Keratinocyte (primary cell): ENCODE measurements around the gene SGMS2. TPM values are rescaled to one million over a fixed set of nuclear protein-coding genes. Genes with fewer than 3 reads are reported as not detected.
"Not testable (repeated sequence)": the region's sequence is repeated elsewhere in the genome, so short reads cannot be mapped to it uniquely, and the experiment has no call there.

Experiments used
- DNase-seq: peaks from one replicate; pipeline ENCODE4 v3.0.0-alpha.2; 2011; ENCODE audit warnings: low read depth, missing footprints, low spot score
- FAIRE-seq: peaks from 2 replicates; lab custom pipeline; 2011; peaks lifted over from hg19 to GRCh38; lab: Jason Lieb, UNC
- H2AFZ ChIP-seq: 2 replicates; pipeline ENCODE4 v1.6.0; 2012; ENCODE audit warnings: low read length, control low read depth, inconsistent platforms; ENCODE audit not compliant: control insufficient read depth
- H3K27ac ChIP-seq: 2 replicates; pipeline ENCODE4 v1.5.1; 2011; ENCODE audit warnings: low read length; ENCODE audit not compliant: control insufficient read depth, insufficient read depth
- H3K27me3 ChIP-seq: 3 replicates; pipeline ENCODE4 v1.6.0; 2011; ENCODE audit warnings: low read length; ENCODE audit not compliant: control insufficient read depth, insufficient read depth; ENCODE audit errors: extremely low read depth
- H3K36me3 ChIP-seq, 2 experiments: 2 replicates in 1 of 2; 3 replicates in 1 of 2; pipeline ENCODE4 v1.5.1; 2011; ENCODE audit warnings: low read length in 2 of 2, mild to moderate bottlenecking in 1 of 2; ENCODE audit not compliant: control insufficient read depth in 2 of 2, insufficient read depth in 2 of 2; ENCODE audit errors: extremely low read depth in 1 of 2
- H3K4me1 ChIP-seq: 3 replicates; pipeline ENCODE4 v1.5.1; 2011; ENCODE audit warnings: low read length; ENCODE audit not compliant: control insufficient read depth, insufficient read depth; ENCODE audit errors: extremely low read depth
- H3K4me2 ChIP-seq: 3 replicates; pipeline ENCODE4 v1.6.0; 2011; ENCODE audit warnings: low read depth, low read length; ENCODE audit not compliant: control insufficient read depth, insufficient read depth; ENCODE audit errors: extremely low read depth
- H3K4me3 ChIP-seq, 3 experiments: fragments of 200-600 bp in 1 of 3; sonication (generic) in 1 of 3; 2 replicates in 2 of 3; 3 replicates in 1 of 3; pipeline ENCODE4 v1.5.1; 2011 to 2016; ENCODE audit warnings: low read length in 3 of 3, mild to moderate bottlenecking in 3 of 3, control low read depth in 2 of 3, inconsistent platforms in 1 of 3, low read depth in 1 of 3, mixed read lengths in 1 of 3, mixed run types in 1 of 3, moderate library complexity in 1 of 3; ENCODE audit not compliant: control insufficient read depth in 2 of 3, insufficient read depth in 2 of 3; ENCODE audit errors: extremely low read depth in 1 of 3
- H3K79me2 ChIP-seq: 2 replicates; pipeline ENCODE4 v1.6.0; 2012; ENCODE audit warnings: low read length; ENCODE audit not compliant: control insufficient read depth, insufficient read depth
- H3K9ac ChIP-seq: 3 replicates; pipeline ENCODE4 v1.6.0; 2011; ENCODE audit warnings: low read length; ENCODE audit not compliant: control insufficient read depth, insufficient read depth; ENCODE audit errors: extremely low read depth
- H3K9me1 ChIP-seq: 3 replicates; pipeline ENCODE4 v1.6.0; 2011; ENCODE audit warnings: low read length; ENCODE audit not compliant: control insufficient read depth, insufficient read depth; ENCODE audit errors: extremely low read depth
- H3K9me3 ChIP-seq: 2 replicates; pipeline ENCODE4 v1.5.1; 2012; ENCODE audit warnings: low read depth, low read length; ENCODE audit not compliant: control insufficient read depth
- H4K20me1 ChIP-seq: 3 replicates; pipeline ENCODE4 v1.6.0; 2011; ENCODE audit warnings: low read length; ENCODE audit not compliant: control insufficient read depth, insufficient read depth; ENCODE audit errors: extremely low read depth
- CTCF ChIP-seq, 3 experiments: IDR thresholded peaks in 1 of 3; conservative IDR thresholded peaks in 1 of 3; optimal IDR thresholded peaks in 1 of 3; 2 replicates in 2 of 3; 3 replicates in 1 of 3; pipeline versions ENCODE3 to v1.5.1; 2011; ENCODE audit warnings: low read length in 3 of 3, mild to moderate bottlenecking in 3 of 3, moderate library complexity in 2 of 3, control low read depth in 1 of 3, inconsistent platforms in 1 of 3; ENCODE audit not compliant: insufficient read depth in 2 of 3; ENCODE audit errors: extremely low read depth in 1 of 3
- EZH2 ChIP-seq: IDR thresholded peaks from one replicate; pipeline ENCODE4 v1.6.1; 2012; ENCODE audit warnings: inconsistent platforms, mild to moderate bottlenecking, low read length, moderate library complexity
- dilution Hi-C: fragments of 300-500 bp; cut with MboI; formaldehyde crosslinking; loops from one replicate; pipeline ENCODE4 v1.7.0; 2020; ENCODE audit warnings: low sequenced_read_pairs; ENCODE audit not compliant: extremely low pct_ligation_motif_present
- polyA plus RNA-seq, 5 experiments: library from polyadenylated mRNA; depleted of rRNA in 3 of 5; stranded (reverse) in 3 of 5; stranded (forward) in 1 of 5; unstranded in 1 of 5; fragments of >200 nt; gene quantifications; 1 replicate in 1 of 5; 2 replicates in 3 of 5; 3 replicates in 1 of 5; pipeline versions ENCODE4 v1.2.1 to v1.2.3, GENCODE V29; 2011 to 2012; ENCODE audit warnings: missing spikeins in 2 of 5, low read depth in 1 of 5, low replicate concordance in 1 of 5

Gene SGMS2
- polyA plus RNA-seq, 1 donor (not counting 4 experiments of a cell fraction or from before 2014, with no cell fraction given) = 38.5 TPM

GRCh38 chr4:107902715-107903114, 78.0 kb downstream of the SGMS2 start:
- H3K27me3 ChIP-seq = no peaks in the 10 kb centered on the region
- H3K4me3 ChIP-seq = no peak overlapping the region
- no peak overlapping the region for H3K9ac ChIP-seq
- no peaks in the 10 kb centered on the region for H4K20me1 ChIP-seq
- no peaks in the 10 kb centered on the region for H3K9me1 ChIP-seq
- H3K4me2 ChIP-seq = no peak overlapping the region
- H3K79me2 ChIP-seq = peaks cover 2% of the 10 kb centered on the region
- FAIRE-seq (no peak), DNase-seq (no peak)
- H3K27ac ChIP-seq = no peak overlapping the region
- peaks cover 7% of the 10 kb centered on the region for H3K4me1 ChIP-seq
- dilution Hi-C loops = loop anchor here (25.0 kb wide), 1 partner anchor 140 kb away; no protein-coding TSS in a partner anchor
- no peak for TF ChIP-seq CTCF (optimal IDR thresholded peaks at IDR 0.05 in 1 of 3, IDR thresholded peaks at IDR 0.05 in 1 of 3, conservative IDR thresholded peaks at IDR 0.05 in 1 of 3; ENCODE audit: extremely low read depth in 1 of 3, insufficient read depth in 2 of 3, low read length in 3 of 3)
- TF ChIP-seq EZH2 = no peak
- no peaks in the 10 kb centered on the region for H3K9me3 ChIP-seq
- H3K36me3 ChIP-seq = peaks cover 2 to 8% of the 10 kb centered on the region in 2 experiments
- H2AFZ ChIP-seq = no peak overlapping the region

GRCh38 chr4:107905082-107905481, 80.3 kb downstream of the SGMS2 start:
- dilution Hi-C loops = loop anchor here (25.0 kb wide), 1 partner anchor 143 kb away; no protein-coding TSS in a partner anchor
- H3K4me1 ChIP-seq, H3K27me3 ChIP-seq, H3K9ac ChIP-seq, H2AFZ ChIP-seq, H4K20me1 ChIP-seq, H3K4me2 ChIP-seq, FAIRE-seq, H3K4me3 ChIP-seq, H3K79me2 ChIP-seq, DNase-seq, H3K9me1 ChIP-seq, H3K9me3 ChIP-seq, H3K27ac ChIP-seq: not testable (repeated sequence)
- H3K36me3 ChIP-seq = peaks cover 5 to 11% of the 10 kb centered on the region in 2 experiments
